Measurements from ENCODE around the gene SRSF11. TPM values are rescaled to one million over a fixed set of nuclear protein-coding genes. Genes with fewer than 3 reads are reported as not detected.

Gene SRSF11
- total and polyA plus RNA-seq, 2 of the 4 experiments (the other 2 are of a cell fraction) = 94.5 to 149 TPM

- TF ChIP-seq USF2 (IDR thresholded peaks at IDR 0.05; ENCODE audit: low read depth, low read length) (no peak), CHD1 (IDR thresholded peaks at IDR 0.05; ENCODE audit: low read depth, low read length) (no peak), SMC3 (IDR thresholded peaks at IDR 0.05; ENCODE audit: low read depth, low read length) (no peak), ELK1 (IDR thresholded peaks at IDR 0.05; ENCODE audit: borderline replicate concordance, low read depth, low read length) (no peak), NFE2L2 (IDR thresholded peaks at IDR 0.05; ENCODE audit: low read depth, low read length) (no peak), MAZ (IDR thresholded peaks at IDR 0.05; ENCODE audit: borderline replicate concordance, low read depth, low read length) (no peak), MXI1 (IDR thresholded peaks at IDR 0.05; ENCODE audit: borderline replicate concordance, low read depth, low read length) (no peak), POLR2A (IDR thresholded peaks at IDR 0.05; ENCODE audit: low read depth, low read length) (no peak), FOS (IDR thresholded peaks at IDR 0.05; ENCODE audit: low read depth, low read length) (no peak)
- Histone ChIP-seq H3K4me1 (ENCODE audit: control insufficient read depth, insufficient read depth, low read length) (peaks cover 4% of the 10 kb centered on the region), H2AFZ (replicated peaks; ENCODE audit: low read length, poor library complexity) (no peak overlapping the region), H2BK15ac (ENCODE audit: low read depth, low read length) (no peak overlapping the region), H3K23ac (ENCODE audit: low read depth, low read length) (no peak overlapping the region), H2AK5ac (ENCODE audit: low read depth, low read length) (no peak overlapping the region), H3K14ac (replicated peaks; ENCODE audit: low read depth, low read length) (no peak overlapping the region), H2BK20ac (ENCODE audit: low read depth, low read length) (no peak overlapping the region), H3K36me3 (ENCODE audit: control insufficient read depth, insufficient read depth, low read length) (peaks cover 29% of the 10 kb centered on the region), H2AK9ac (replicated peaks; ENCODE audit: low read depth, low read length, poor library complexity) (no peak overlapping the region), H3K56ac (ENCODE audit: extremely low read depth, insufficient read depth, low read length) (no peak overlapping the region), H2BK120ac (ENCODE audit: low read depth, low read length) (no peak overlapping the region), H4K5ac (ENCODE audit: low read depth, low read length) (no peak overlapping the region), H4K8ac (ENCODE audit: low read depth in 2 of 2, low read length in 2 of 2) (no peak overlapping the region), H3K79me1 (ENCODE audit: low read depth in 1 of 2, low read length in 2 of 2) (peaks cover 14 to 47% of the 10 kb centered on the region in 2 experiments), H3K4me3 (ENCODE audit: insufficient read depth, low read depth, low read length) (no peak overlapping the region), H4K91ac (ENCODE audit: insufficient read depth, low read depth, low read length) (no peak overlapping the region), H3K18ac (ENCODE audit: low read depth, low read length) (no peak overlapping the region), H3K4me2 (ENCODE audit: low read depth, low read length) (no peak overlapping the region), H2BK5ac (ENCODE audit: low read depth, low read length, poor library complexity, severe bottlenecking) (no peak overlapping the region), H3K9me1 (ENCODE audit: insufficient read depth, low read length) (peaks cover 2% of the 10 kb centered on the region; the same call in 1 of the 2 replicates), H3K27me3 (ENCODE audit: control insufficient read depth, insufficient read depth, low read length) (no peaks in the 10 kb centered on the region), H4K20me1 (ENCODE audit: insufficient read depth, low read length) (peaks cover 37% of the 10 kb centered on the region), H3K27ac (ENCODE audit: insufficient read depth, low read length) (no peak overlapping the region), H3K9me3 (ENCODE audit: control insufficient read depth, insufficient read depth, low read length) (no peaks in the 10 kb centered on the region), H3K9ac (ENCODE audit: low read depth, low read length) (no peak overlapping the region), H3K4ac (ENCODE audit: low read depth, low read length) (no peak overlapping the region)
- ATAC-seq (ENCODE audit: low read depth) (no peak), DNase-seq (no peak)
- no CpG with 5 or more reads among the region's 2 CpGs for WGBS, 2 experiments (ENCODE audit: extremely low coverage in 2 of 2, insufficient read length in 1 of 2)
- dilution Hi-C loops (cut with HindIII; ENCODE audit: low sequenced_read_pairs, unreplicated experiment) = no loop called here
- intact Hi-C loops (cut with micrococcal nuclease) = loop anchor here (10.0 kb wide), 1 partner anchor 194 kb away; no protein-coding TSS in a partner anchor
- ChIA-PET POLR2A (ENCODE audit: unreplicated experiment) (interaction anchor here (0.6 kb wide), 1 partner anchor 23 kb away, joined by 7 read pairs; the partner anchor contains the start of gene LRRC40), CTCF (interaction anchor here (0.5 to 0.6 kb wide), 2 partner anchors 32 to 44 kb away, joined by 3 read pairs; no protein-coding TSS in a partner anchor)
- no TSS peak for BruUV-seq (replicated peaks)
- in situ Hi-C loops (cut with MboI; ENCODE audit: low sequenced_read_pairs) = no loop called here
These were observed 7.5 kb downstream of the SRSF11 start for GRCh38 chr1:70228670-70229069.
